Activated CD4-positive, alpha-beta T cell treated with anti-CD3 and anti-CD28 coated beads, Interleukin-2, Interleukin-4, amounts not matched to agents 100 ng/mL and 50 ng/mL, durations not matched to agents 16 hours and 8 hours (primary cell): ENCODE measurements around the gene BTG2.

Experiments
- DNase-seq: peaks from one replicate; pipeline ENCODE4 v3.0.0-alpha.2; 2020; ENCODE audit warnings: low spot score

BTG2 gene

GRCh38 chr1:203276916-203277545 is 28.3 kb upstream of the BTG2 start:
- no peak for DNase-seq

GRCh38 chr1:203278082-203278884 is 27.0 kb upstream of the BTG2 start:
- DNase-seq: no peak

GRCh38 chr1:203278885-203279406 is 26.4 kb upstream of the BTG2 start:
- DNase-seq: no peak

GRCh38 chr1:203280061-203280460 is 25.3 kb upstream of the BTG2 start:
- DNase-seq: no peak

- DNase-seq: no peak
These were observed 24.3 kb upstream of the BTG2 start for GRCh38 chr1:203281033-203281432.

- DNase-seq: no peak
These were observed 23.3 kb upstream of the BTG2 start for GRCh38 chr1:203281851-203282661.

- DNase-seq: no peak
These were observed 22.4 kb upstream of the BTG2 start for GRCh38 chr1:203282720-203283542.

- no peak for DNase-seq
These were observed 21.7 kb upstream of the BTG2 start for GRCh38 chr1:203283597-203283996.

- DNase-seq: no peak
These were observed 20.8 kb upstream of the BTG2 start for GRCh38 chr1:203284411-203285123.

GRCh38 chr1:203286161-203286984 is 18.9 kb upstream of the BTG2 start:
- DNase-seq: no peak

GRCh38 chr1:203287109-203287893 is 18.0 kb upstream of the BTG2 start:
- peak; percentile 90 for DNase-seq

GRCh38 chr1:203287898-203288297 is 17.4 kb upstream of the BTG2 start:
- DNase-seq: no peak

GRCh38 chr1:203288400-203288799 is 16.9 kb upstream of the BTG2 start:
- no peak for DNase-seq

GRCh38 chr1:203289281-203289981 is 15.9 kb upstream of the BTG2 start:
- peak; percentile 97 for DNase-seq

GRCh38 chr1:203289982-203290260 is 15.4 kb upstream of the BTG2 start:
- no peak for DNase-seq

GRCh38 chr1:203290261-203291089 is 14.8 kb upstream of the BTG2 start:
- DNase-seq: peak; percentile 95

- no peak for DNase-seq
These were observed 13.9 kb upstream of the BTG2 start for GRCh38 chr1:203291201-203292096.
